Urinary bladder (tissue), 4 donors: ENCODE results near the gene KRT77. TPM values are rescaled to one million over a fixed set of nuclear protein-coding genes. Genes with fewer than 3 reads are reported as not detected.

ENCODE experiments used
- DNase-seq: peaks from one replicate; pipeline ENCODE4 v3.0.0-alpha.2; 2015; ENCODE audit errors: extremely low spot score
- H3K27ac ChIP-seq: one replicate; pipeline ENCODE4 v1.5.1; 2013; ENCODE audit warnings: low read depth, mild to moderate bottlenecking, moderate library complexity
- H3K36me3 ChIP-seq: one replicate; pipeline ENCODE4 v1.6.1; 2013; ENCODE audit warnings: mild to moderate bottlenecking, moderate library complexity; ENCODE audit not compliant: insufficient read depth
- H3K4me1 ChIP-seq: one replicate; pipeline ENCODE4 v1.6.1; 2013; ENCODE audit warnings: mild to moderate bottlenecking, moderate library complexity; ENCODE audit not compliant: insufficient read depth
- H3K4me3 ChIP-seq: one replicate; pipeline ENCODE4 v1.5.1; 2013; ENCODE audit warnings: low read depth, low read length
- WGBS: extraction: QIAGEN DNeasy Blood & Tissue Kit; methylation state at CpG from one replicate; pipeline ENCODE4 v1.1.7; 2013; 5-methylcytosine and 5-hydroxymethylcytosine counted together
- polyA plus RNA-seq: library from polyadenylated mRNA; stranded (reverse); fragments of 200-250 nt; gene quantifications from one replicate; pipeline ENCODE4 v1.2.3, GENCODE V29; 2013
- total RNA-seq: library from RNA; depleted of rRNA; stranded (reverse); fragments of >200 nt; gene quantifications from one replicate; pipeline ENCODE4 v1.2.3, GENCODE V29; 2014
- donor health status: healthy with polysubstance abuse.
- donor health status: healthy.

Gene KRT77
- total and polyA plus RNA-seq, 2 donors: not detected

DNA sequence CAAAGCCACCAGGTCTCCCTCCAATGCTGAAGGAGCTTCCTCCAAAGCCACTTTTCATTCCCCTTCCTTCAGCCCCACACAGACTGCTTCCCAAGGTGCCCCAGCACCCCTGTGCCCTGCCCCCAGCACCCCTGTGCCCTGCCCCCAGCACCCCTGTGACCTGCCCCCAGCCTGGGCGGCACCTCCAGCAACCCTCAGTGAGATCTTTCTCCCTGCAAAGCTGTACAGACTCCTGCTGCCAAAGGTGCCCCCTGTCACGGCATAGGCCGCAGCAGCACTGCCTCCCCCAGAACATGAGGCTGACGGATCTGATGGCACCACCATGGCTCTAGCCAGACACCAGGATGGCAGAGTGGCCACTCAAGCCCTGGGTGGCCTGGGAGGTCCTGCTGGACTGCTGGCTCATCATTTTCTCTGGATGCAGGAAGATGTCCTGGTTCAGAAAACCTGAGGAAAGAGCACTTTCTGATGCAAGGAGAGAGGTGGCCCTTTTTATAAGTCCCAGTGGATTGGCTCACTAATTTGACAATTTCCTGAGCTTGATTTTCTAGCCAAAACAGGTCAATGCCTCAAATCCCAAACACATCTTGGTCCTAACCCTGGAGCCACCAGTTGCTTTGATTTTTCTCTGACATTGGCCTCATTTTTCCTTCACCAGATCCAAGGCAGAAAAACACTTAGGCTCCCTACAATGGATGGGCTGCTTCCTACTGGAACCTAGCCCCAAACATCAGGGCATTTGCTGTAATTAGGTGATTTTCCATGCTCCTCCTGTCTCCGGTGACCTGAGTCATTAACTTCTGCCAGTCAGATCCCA, 32.7 kb upstream of the KRT77 start:
- H3K36me3 ChIP-seq: no peaks in the 10 kb centered on the region
- no peak overlapping the region for H3K4me3 ChIP-seq
- H3K27ac ChIP-seq: no peak overlapping the region
- H3K4me1 ChIP-seq: no peaks in the 10 kb centered on the region
- no peak for DNase-seq
- 74% methylated on average over 5 of the region's 5 CpGs for WGBS

- no peak for DNase-seq
- Histone ChIP-seq H3K4me3 (no peak overlapping the region), H3K27ac (no peak overlapping the region), H3K36me3 (no peaks in the 10 kb centered on the region), H3K4me1 (no peaks in the 10 kb centered on the region)
- 74% methylated on average over 8 of the region's 8 CpGs for WGBS
These were observed 31.8 kb upstream of the KRT77 start for GRCh38 chr12:52735106-52735505.

GRCh38 chr12:52730793-52731192, 27.5 kb upstream of the KRT77 start:
- Histone ChIP-seq H3K4me1 (no peaks in the 10 kb centered on the region), H3K36me3 (no peaks in the 10 kb centered on the region), H3K27ac (no peak overlapping the region), H3K4me3 (no peak overlapping the region)
- 71% methylated on average over 2 of the region's 2 CpGs for WGBS
- DNase-seq: no peak

DNA sequence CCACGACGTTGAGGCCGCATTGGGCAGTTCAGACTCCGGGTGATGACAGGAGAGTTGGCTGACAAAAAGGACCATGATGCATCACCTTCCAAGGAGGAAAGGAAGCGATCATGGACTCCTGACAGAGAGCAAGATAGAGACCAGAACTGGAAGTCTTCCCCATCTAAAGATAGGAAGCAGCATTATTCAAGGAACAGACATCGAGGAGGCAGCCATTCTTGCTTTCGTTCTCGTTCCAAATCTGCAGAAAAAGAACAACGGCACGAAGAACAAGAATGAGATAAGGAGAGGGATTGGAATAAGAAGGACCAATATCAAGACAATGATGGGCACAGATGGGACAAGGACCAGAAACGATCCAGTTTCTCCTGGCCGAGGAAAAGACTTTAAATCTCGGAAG, 27.1 kb upstream of the KRT77 start:
- Histone ChIP-seq H3K27ac (no peak overlapping the region), H3K4me3 (no peak overlapping the region), H3K4me1 (no peaks in the 10 kb centered on the region), H3K36me3 (no peaks in the 10 kb centered on the region)
- WGBS: 85% methylated on average over 13 of the region's 13 CpGs
- no peak for DNase-seq

- no peak for DNase-seq
- H3K4me3 ChIP-seq: no peak overlapping the region
- no peaks in the 10 kb centered on the region for H3K36me3 ChIP-seq
- H3K27ac ChIP-seq: no peak overlapping the region
- H3K4me1 ChIP-seq: no peaks in the 10 kb centered on the region
- WGBS: 81% methylated on average over 10 of the region's 10 CpGs
These were observed 25.8 kb upstream of the KRT77 start for GRCh38 chr12:52729147-52729546.

DNA sequence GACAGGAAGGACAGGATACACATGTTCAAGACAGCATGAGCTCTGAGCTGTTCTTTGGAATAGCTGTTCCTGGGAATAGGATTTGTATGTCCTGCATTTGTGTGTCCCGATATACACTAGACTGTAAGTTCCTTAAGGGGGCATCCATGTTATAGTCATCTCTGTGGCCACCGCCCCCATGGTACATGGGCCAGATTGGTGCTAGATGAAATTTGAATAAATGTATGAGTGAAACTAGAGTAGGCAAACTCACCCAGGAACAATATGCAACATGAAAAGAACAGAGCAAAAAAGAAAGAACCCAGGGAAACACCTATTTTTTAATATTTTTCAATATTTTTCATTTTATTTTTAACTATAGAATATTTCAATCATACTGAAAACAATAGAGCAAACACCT, 25.1 kb upstream of the KRT77 start:
- H3K4me3 ChIP-seq: no peak overlapping the region
- H3K4me1 ChIP-seq: no peaks in the 10 kb centered on the region
- no peak for DNase-seq
- WGBS: 89% methylated on average over 2 of the region's 2 CpGs
- no peaks in the 10 kb centered on the region for H3K36me3 ChIP-seq
- H3K27ac ChIP-seq: no peak overlapping the region

GRCh38 chr12:52727037-52727436, 23.7 kb upstream of the KRT77 start:
- no peaks in the 10 kb centered on the region for H3K4me1 ChIP-seq
- no peaks in the 10 kb centered on the region for H3K36me3 ChIP-seq
- 81% methylated on average over 4 of the region's 4 CpGs for WGBS
- H3K4me3 ChIP-seq: no peak overlapping the region
- no peak overlapping the region for H3K27ac ChIP-seq
- DNase-seq: no peak

DNA sequence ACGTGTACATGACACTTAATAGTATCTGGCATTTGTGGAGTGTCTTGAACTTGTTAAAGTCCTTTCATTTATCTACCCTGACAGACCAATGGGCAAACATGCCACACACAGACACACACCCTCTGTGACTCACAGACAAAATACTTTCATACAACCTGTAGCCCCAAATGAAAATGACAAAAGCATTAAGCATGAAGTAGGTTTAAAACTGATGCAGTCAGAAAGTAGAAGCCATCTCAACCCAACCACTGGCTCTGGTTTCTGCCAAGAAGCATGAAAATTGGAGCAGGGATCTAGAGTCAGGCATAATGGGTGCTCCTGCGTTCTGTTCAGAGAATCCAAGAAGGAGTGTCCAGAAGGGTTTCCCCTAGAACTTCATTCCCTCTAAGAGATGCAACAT, 23.1 kb upstream of the KRT77 start:
- Histone ChIP-seq H3K36me3 (no peaks in the 10 kb centered on the region), H3K4me3 (no peak overlapping the region), H3K27ac (no peak overlapping the region), H3K4me1 (no peaks in the 10 kb centered on the region)
- no peak for DNase-seq
- WGBS: 64% methylated on average over 2 of the region's 2 CpGs

GRCh38 chr12:52724384-52724783, 21.1 kb upstream of the KRT77 start:
- Histone ChIP-seq H3K4me1 (no peaks in the 10 kb centered on the region), H3K36me3 (no peaks in the 10 kb centered on the region), H3K27ac (no peak overlapping the region), H3K4me3 (no peak overlapping the region)
- WGBS: 88% methylated on average over 3 of the region's 3 CpGs
- DNase-seq: no peak

DNA sequence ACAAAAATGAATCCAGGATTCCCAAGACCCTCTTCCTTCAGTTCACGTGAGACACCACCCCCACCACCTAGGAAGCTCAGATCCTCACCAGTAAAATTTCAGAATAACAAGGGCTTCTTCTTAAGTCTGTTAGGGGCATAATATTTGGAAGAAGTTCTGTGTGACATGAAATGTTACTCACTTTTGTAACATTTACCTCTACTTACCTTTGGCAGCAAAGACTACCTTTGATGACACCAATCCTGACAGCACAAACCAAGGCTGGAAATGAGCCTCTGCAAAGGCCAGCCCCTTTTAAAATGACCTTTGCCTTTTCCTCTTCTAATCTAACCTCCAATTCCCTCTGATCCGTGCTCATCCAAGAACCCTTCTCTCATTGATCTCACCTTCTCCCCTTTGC, 19.4 kb upstream of the KRT77 start:
- 83% methylated on average over 2 of the region's 2 CpGs for WGBS
- H3K27ac ChIP-seq: no peak overlapping the region
- H3K4me1 ChIP-seq: no peaks in the 10 kb centered on the region
- no peak for DNase-seq
- H3K4me3 ChIP-seq: no peak overlapping the region
- H3K36me3 ChIP-seq: no peaks in the 10 kb centered on the region

DNA sequence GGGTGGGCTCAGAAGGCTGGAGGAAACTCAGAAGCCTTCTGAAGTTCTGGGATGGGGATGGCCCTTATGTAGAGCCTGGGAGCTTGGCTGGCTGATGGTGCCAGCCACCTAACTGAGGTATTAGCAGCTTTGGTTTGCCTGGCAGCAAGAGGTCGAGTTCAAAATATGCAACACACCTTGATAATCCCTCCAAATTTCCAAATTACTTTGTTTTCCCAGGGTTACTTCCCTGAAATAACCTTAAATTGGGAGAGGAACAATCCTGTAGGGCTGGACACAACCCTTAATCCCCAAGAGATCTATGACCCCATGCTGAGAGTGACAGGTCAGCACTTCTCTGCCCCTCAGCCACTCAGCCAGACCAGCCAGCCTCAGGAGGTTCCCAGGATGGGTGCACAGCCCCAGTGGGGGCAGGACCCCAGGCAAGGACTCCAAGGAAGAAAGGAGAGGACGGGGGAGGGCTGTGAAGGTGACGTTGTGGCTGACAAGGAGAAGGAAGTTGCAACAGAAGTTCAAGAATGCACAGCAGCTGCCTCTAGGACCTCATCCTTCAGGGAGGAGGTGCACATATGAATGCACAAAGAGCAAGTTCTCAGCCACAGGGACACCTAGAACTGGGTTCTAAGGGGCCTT, 18.6 kb upstream of the KRT77 start:
- 65% methylated on average over 3 of the region's 3 CpGs for WGBS
- Histone ChIP-seq H3K4me3 (no peak overlapping the region), H3K36me3 (no peaks in the 10 kb centered on the region), H3K4me1 (no peaks in the 10 kb centered on the region), H3K27ac (no peak overlapping the region)
- no peak for DNase-seq

- no peak for DNase-seq
- Histone ChIP-seq H3K27ac (no peak overlapping the region), H3K4me1 (no peaks in the 10 kb centered on the region), H3K4me3 (no peak overlapping the region), H3K36me3 (no peaks in the 10 kb centered on the region)
- WGBS: 81% methylated on average over 8 of the region's 8 CpGs
These were observed 17.1 kb upstream of the KRT77 start for GRCh38 chr12:52720365-52720886.

GRCh38 chr12:52716061-52716460, 12.7 kb upstream of the KRT77 start:
- no peak for DNase-seq
- no peak overlapping the region for H3K27ac ChIP-seq
- H3K36me3 ChIP-seq: no peaks in the 10 kb centered on the region
- WGBS: 96% methylated on average over 5 of the region's 5 CpGs
- no peaks in the 10 kb centered on the region for H3K4me1 ChIP-seq
- no peak overlapping the region for H3K4me3 ChIP-seq

DNA sequence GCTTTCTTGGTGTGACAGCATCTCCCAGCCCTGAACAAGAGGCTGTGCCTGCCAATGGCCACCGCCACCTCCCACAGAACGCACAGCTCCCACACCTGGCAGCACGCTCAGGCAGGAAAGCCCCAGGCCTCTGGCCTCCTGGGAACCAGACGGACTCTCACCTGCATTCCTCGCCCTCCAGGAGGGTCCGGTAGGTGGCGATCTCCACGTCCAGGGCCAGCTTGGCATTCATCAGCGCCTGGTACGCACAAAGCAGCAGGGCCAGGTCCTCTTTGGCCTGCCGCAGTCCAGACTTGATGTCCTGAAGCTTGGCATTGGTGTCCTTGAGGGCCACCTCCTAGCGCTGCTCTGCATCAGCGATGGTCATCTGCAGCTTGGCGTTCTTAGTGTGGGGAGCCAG, 12.1 kb upstream of the KRT77 start:
- Histone ChIP-seq H3K4me3 (no peak overlapping the region), H3K27ac (no peak overlapping the region), H3K36me3 (no peaks in the 10 kb centered on the region), H3K4me1 (no peaks in the 10 kb centered on the region)
- DNase-seq: no peak
- 84% methylated on average over 14 of the region's 14 CpGs for WGBS
